DOHH2 (cell line): ENCODE results near the gene BBS5.
"Not testable (repeated sequence)": the region's sequence is repeated elsewhere in the genome, so short reads cannot be mapped to it uniquely, and the experiment has no call there.

Experiments used
- H3F3A ChIP-seq: fragments of 200-600 bp; sonication (generic), shearing (Covaris generic); 2 replicates; pipeline ENCODE4 v1.6.0; 2016; ENCODE audit warnings: antibody characterized with exemption, mild to moderate bottlenecking; ENCODE audit not compliant: control insufficient read depth, insufficient read depth
- H3K27ac ChIP-seq: fragments of 200-600 bp; sonication (generic); 2 replicates; pipeline ENCODE4 v1.5.1; 2014; ENCODE audit warnings: low read depth, mild to moderate bottlenecking, low read length, moderate library complexity
- H3K27me3 ChIP-seq: fragments of 200-600 bp; sonication (generic); 2 replicates; pipeline ENCODE4 v1.6.1; 2014; ENCODE audit warnings: mild to moderate bottlenecking, low read length, mixed read lengths; ENCODE audit not compliant: control insufficient read depth
- H3K36me3 ChIP-seq: fragments of 200-600 bp; sonication (generic); 2 replicates; pipeline ENCODE4 v1.6.1; 2014; ENCODE audit warnings: mild to moderate bottlenecking, low read length, moderate library complexity, mixed read lengths; ENCODE audit not compliant: control insufficient read depth
- H3K4me1 ChIP-seq: fragments of 200-600 bp; sonication (generic); 2 replicates; pipeline ENCODE4 v1.6.1; 2014; ENCODE audit warnings: mild to moderate bottlenecking, low read length, mixed read lengths; ENCODE audit not compliant: control insufficient read depth
- H3K4me2 ChIP-seq: fragments of 200-600 bp; sonication (generic); 2 replicates; pipeline ENCODE4 v1.6.0; 2014; ENCODE audit warnings: mild to moderate bottlenecking, low read length, moderate library complexity
- H3K4me3 ChIP-seq: fragments of 200-600 bp; sonication (generic); 2 replicates; pipeline ENCODE4 v1.5.1; 2014; ENCODE audit warnings: mild to moderate bottlenecking, low read length, mixed read lengths
- H3K79me2 ChIP-seq: fragments of 200-600 bp; sonication (generic); 2 replicates; pipeline ENCODE4 v1.6.1; 2014; ENCODE audit warnings: mild to moderate bottlenecking, low read length, mixed read lengths; ENCODE audit not compliant: control insufficient read depth
- H3K9me2 ChIP-seq: fragments of 200-600 bp; sonication (generic); replicated peaks from 2 replicates; pipeline ENCODE4 v1.6.1; 2014; ENCODE audit warnings: mild to moderate bottlenecking, low read length, mixed read lengths; ENCODE audit not compliant: control insufficient read depth
- H3K9me3 ChIP-seq: fragments of 200-600 bp; sonication (generic); 2 replicates; pipeline ENCODE4 v1.6.1; 2014; ENCODE audit warnings: antibody characterized with exemption, low read length, mixed read lengths; ENCODE audit not compliant: control insufficient read depth, insufficient read depth
- H4K20me1 ChIP-seq: fragments of 200-600 bp; sonication (generic); 2 replicates; pipeline ENCODE4 v1.6.0; 2014; ENCODE audit warnings: low read depth, mild to moderate bottlenecking, antibody characterized with exemption, low read length, moderate library complexity; ENCODE audit not compliant: control insufficient read depth, insufficient read depth
- CTCF ChIP-seq: fragments of 200-600 bp; sonication (generic); IDR thresholded peaks from one replicate; pipeline ENCODE4 v1.5.1; 2014; ENCODE audit warnings: antibody characterized with exemption, mild to moderate bottlenecking, low read depth, low read length; ENCODE audit not compliant: poor library complexity, severe bottlenecking
- EZH2phosphoT487 ChIP-seq: fragments of 200-600 bp; sonication (generic); IDR thresholded peaks from 2 replicates; pipeline ENCODE4 v1.6.1; 2017; ENCODE audit warnings: borderline replicate concordance, mild to moderate bottlenecking, antibody characterized with exemption, low read length, moderate library complexity, mixed read lengths

Gene BBS5

GRCh38 chr2:169512525-169512924, 33.2 kb downstream of the BBS5 start:
- Histone ChIP-seq H3K4me1 (no peaks in the 10 kb centered on the region), H3K79me2 (no peaks in the 10 kb centered on the region), H3F3A (no peaks in the 10 kb centered on the region), H3K9me3 (no peaks in the 10 kb centered on the region), H4K20me1 (no peaks in the 10 kb centered on the region), H3K36me3 (no peaks in the 10 kb centered on the region), H3K27me3 (no peaks in the 10 kb centered on the region), H3K9me2 (no peaks in the 10 kb centered on the region), H3K4me3 (no peak overlapping the region), H3K27ac (no peak overlapping the region), H3K4me2 (no peak overlapping the region)
- no peak for TF ChIP-seq CTCF
- no peak for TF ChIP-seq EZH2phosphoT487

- Histone ChIP-seq H3K4me2 (no peak overlapping the region), H3K79me2 (no peaks in the 10 kb centered on the region), H3K27ac (no peak overlapping the region), H3K9me3 (no peaks in the 10 kb centered on the region), H3K4me3 (no peak overlapping the region), H3K27me3 (no peaks in the 10 kb centered on the region), H3K4me1 (no peaks in the 10 kb centered on the region), H3F3A (no peaks in the 10 kb centered on the region), H4K20me1 (no peaks in the 10 kb centered on the region), H3K36me3 (no peaks in the 10 kb centered on the region), H3K9me2 (no peaks in the 10 kb centered on the region)
- TF ChIP-seq CTCF (no peak), EZH2phosphoT487 (no peak)
These were observed 33.8 kb downstream of the BBS5 start for GRCh38 chr2:169513094-169513493.

- Histone ChIP-seq H3K9me2 (no peaks in the 10 kb centered on the region), H4K20me1 (no peaks in the 10 kb centered on the region), H3K79me2 (no peaks in the 10 kb centered on the region), H3K4me2 (no peak overlapping the region), H3F3A (no peaks in the 10 kb centered on the region), H3K4me1 (no peaks in the 10 kb centered on the region), H3K36me3 (no peaks in the 10 kb centered on the region), H3K27me3 (no peaks in the 10 kb centered on the region), H3K9me3 (no peaks in the 10 kb centered on the region), H3K4me3 (no peak overlapping the region), H3K27ac (no peak overlapping the region)
- TF ChIP-seq CTCF: no peak
- no peak for TF ChIP-seq EZH2phosphoT487
These were observed 34.6 kb downstream of the BBS5 start for GRCh38 chr2:169513926-169514325.

- not testable (repeated sequence) for H3F3A ChIP-seq, H4K20me1 ChIP-seq, H3K27ac ChIP-seq, H3K9me2 ChIP-seq, H3K4me2 ChIP-seq, H3K27me3 ChIP-seq, H3K9me3 ChIP-seq, H3K36me3 ChIP-seq, H3K4me3 ChIP-seq, H3K79me2 ChIP-seq, H3K4me1 ChIP-seq
These were observed 35.5 kb downstream of the BBS5 start for GRCh38 chr2:169514758-169515157.

GRCh38 chr2:169516488-169516995, 37.2 kb downstream of the BBS5 start:
- H3K79me2 ChIP-seq, H3K9me3 ChIP-seq, H3K4me1 ChIP-seq, H3K36me3 ChIP-seq, H3K27ac ChIP-seq, H4K20me1 ChIP-seq, H3K4me3 ChIP-seq, H3K27me3 ChIP-seq, H3K9me2 ChIP-seq, H3F3A ChIP-seq, H3K4me2 ChIP-seq: not testable (repeated sequence)
